GM12874 (cell line): ENCODE results near the gene XXYLT1.

Experiments
- CTCF ChIP-seq: IDR thresholded peaks from 2 replicates; pipeline ENCODE4 v1.5.1; 2011; ENCODE audit warnings: low read depth, mild to moderate bottlenecking, control low read depth, low read length, moderate library complexity; ENCODE audit not compliant: insufficient read depth

XXYLT1 gene

GRCh38 chr3:195247086-195247862 lies 23.7 kb downstream of the XXYLT1 start:
- no peak for TF ChIP-seq CTCF

GRCh38 chr3:195246581-195246995 lies 24.4 kb downstream of the XXYLT1 start:
- no peak for TF ChIP-seq CTCF

GRCh38 chr3:195245531-195245951 lies 25.4 kb downstream of the XXYLT1 start:
- TF ChIP-seq CTCF = no peak

GRCh38 chr3:195241592-195242355 lies 29.2 kb downstream of the XXYLT1 start:
- no peak for TF ChIP-seq CTCF

GRCh38 chr3:195240939-195241338 lies 30.0 kb downstream of the XXYLT1 start:
- TF ChIP-seq CTCF = no peak

- TF ChIP-seq CTCF = no peak
Measured at GRCh38 chr3:195240171-195240701, 30.7 kb downstream of the XXYLT1 start.

- no peak for TF ChIP-seq CTCF
Measured at GRCh38 chr3:195239121-195239520, 31.8 kb downstream of the XXYLT1 start.
